T follicular helper cell (primary cell): ENCODE results near the gene AICDA.

Experiments
- DNase-seq: peaks from one replicate; pipeline ENCODE4 v3.0.0-alpha.2; 2020; ENCODE audit warnings: low read depth

AICDA gene

DNA sequence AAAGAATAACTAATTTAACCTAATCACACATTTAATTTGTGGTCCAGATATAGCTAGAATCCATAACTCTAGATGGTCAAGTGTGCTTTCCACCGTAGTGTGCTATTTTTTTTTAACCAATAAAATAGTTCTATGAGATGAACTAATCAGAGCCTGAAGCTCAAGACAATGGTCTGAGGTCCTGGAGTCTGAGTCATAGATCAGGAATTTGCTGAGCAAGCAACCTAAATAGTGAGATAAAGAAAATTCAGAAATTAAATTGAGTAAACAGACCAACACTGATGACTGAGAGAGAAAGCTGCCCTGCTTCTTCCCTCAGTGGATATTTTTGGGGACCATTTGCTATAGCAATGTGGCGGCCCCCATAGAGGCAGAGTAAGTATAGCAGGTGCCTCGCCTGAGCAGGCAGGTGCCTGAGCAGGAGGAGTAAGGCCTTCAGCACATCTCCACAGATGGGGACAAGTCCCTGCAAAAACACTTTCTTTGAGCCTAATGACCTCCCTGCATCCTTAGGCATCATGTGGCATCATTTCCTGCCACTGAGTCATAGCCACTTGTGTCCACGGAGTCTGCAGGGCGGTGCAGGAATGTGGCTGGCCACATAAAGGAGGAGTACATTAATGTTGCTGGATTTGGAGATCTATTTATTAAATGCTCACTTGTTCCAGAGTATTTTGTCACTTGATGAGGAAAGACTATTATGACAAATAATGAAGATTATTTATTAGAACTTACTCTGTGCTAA, 58.0 kb downstream of the AICDA start:
- no peak for DNase-seq

DNA sequence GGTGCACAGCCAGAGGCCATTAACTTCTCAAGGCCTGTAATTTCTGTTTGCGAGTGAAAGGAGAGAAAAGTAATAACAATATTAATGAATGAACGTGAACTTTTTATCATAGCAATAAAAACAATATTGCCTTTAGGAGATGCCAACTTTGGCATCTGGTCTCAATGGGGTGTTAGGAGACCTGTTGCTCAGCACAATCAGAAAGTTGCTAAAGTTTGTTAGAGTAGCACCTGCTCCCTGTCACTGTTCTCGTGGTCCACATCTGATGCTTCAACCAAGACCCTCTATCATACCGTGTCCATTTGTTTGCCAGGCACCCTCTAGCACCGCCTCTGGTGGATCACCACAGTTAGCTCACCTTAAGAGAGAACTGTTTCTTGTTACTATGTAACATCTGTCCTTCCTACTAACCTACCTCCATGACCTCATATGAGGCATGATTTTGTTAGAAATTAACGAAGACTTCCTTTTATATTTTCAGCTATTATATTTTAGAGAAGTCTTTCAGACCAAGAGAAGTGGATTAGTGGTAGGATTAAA, 59.5 kb downstream of the AICDA start:
- no peak for DNase-seq
